NCI-H2107 (cell line): Measurements from ENCODE around the gene NRL.
"Not testable (repeated sequence)": the region's sequence is repeated elsewhere in the genome, so short reads cannot be mapped to it uniquely, and the experiment has no call there.

ENCODE experiments used
- DNase-seq: peaks from one replicate; lab custom pipeline; 2025; lab: John Stamatoyannopoulos, UW

The NRL gene

GRCh38 chr14:24051789-24052655, 62.7 kb downstream of the NRL start, which contains the start of gene CARMIL3:
CARMIL3 (plus strand) TSS chr14:24052009; CDS start chr14:24052154, 145 bp downstream.
- peak; percentile 47 for DNase-seq

GRCh38 chr14:24051176-24051788, 63.5 kb downstream of the NRL start:
- DNase-seq: no peak

- not testable (repeated sequence) for DNase-seq
These were observed 64.0 kb downstream of the NRL start for GRCh38 chr14:24050753-24051152.

GRCh38 chr14:24049002-24049401, 65.7 kb downstream of the NRL start:
- DNase-seq: not testable (repeated sequence)

- DNase-seq: no peak
These were observed 72.0 kb downstream of the NRL start for GRCh38 chr14:24042746-24043145.

GRCh38 chr14:24040692-24041091, 74.1 kb downstream of the NRL start:
- DNase-seq: no peak

- DNase-seq: no peak
These were observed 76.1 kb downstream of the NRL start for GRCh38 chr14:24038686-24039085.

- DNase-seq: no peak
These were observed 77.1 kb downstream of the NRL start for GRCh38 chr14:24037658-24038037.

GRCh38 chr14:24036963-24037657, 77.6 kb downstream of the NRL start:
- DNase-seq: not testable (repeated sequence)

GRCh38 chr14:24036169-24036962, 78.4 kb downstream of the NRL start:
- peak; percentile 65 for DNase-seq

GRCh38 chr14:24035769-24036168, 79.0 kb downstream of the NRL start:
- not testable (repeated sequence) for DNase-seq

GRCh38 chr14:24032727-24033418, 81.9 kb downstream of the NRL start:
- DNase-seq: no peak

- not testable (repeated sequence) for DNase-seq
These were observed 83.4 kb downstream of the NRL start for GRCh38 chr14:24031331-24031730.

- not testable (repeated sequence) for DNase-seq
These were observed 85.1 kb downstream of the NRL start for GRCh38 chr14:24029687-24030086.
